IMR-90 (cell line): ENCODE data around the gene TOMM7. TPM values are rescaled to one million over a fixed set of nuclear protein-coding genes. Genes with fewer than 3 reads are reported as not detected.

Source experiments
- ATAC-seq: fragments of 200-7000 bp; cut with Tn5 transposase; 2 replicates; pipeline ENCODE4 v1.9.1; 2020; ENCODE audit warnings: low read depth, mild to moderate bottlenecking, moderate library complexity
- BruUV-seq: library from RNA; stranded (reverse); fragments of 400-500 nt; replicated peaks from 2 replicates; lab custom pipeline; 2021; lab: Mats Ljungman, UMichigan
- CTCF ChIA-PET: fragments of 300-600 bp; formaldehyde crosslinking; extraction: SDS; loops from one replicate; lab custom pipeline; 2021; ENCODE audit warnings: antibody characterized with exemption; lab: Yijun Ruan, JAX
- POLR2A ChIA-PET: fragments of 300-600 bp; sonication (Branson Sonifier 250); formaldehyde crosslinking; loops from one replicate; lab custom pipeline; 2022; ENCODE audit warnings: antibody characterized with exemption; ENCODE audit not compliant: unreplicated experiment; lab: Charles Lee
- DNase-seq: peaks from one replicate; pipeline ENCODE4 v3.0.0; 2013
- H2AFZ ChIP-seq: replicated peaks from 2 replicates; pipeline ENCODE3; 2013; ENCODE audit warnings: low read length, mild to moderate bottlenecking; ENCODE audit not compliant: poor library complexity
- H2AK5ac ChIP-seq: 2 replicates; pipeline ENCODE4 v1.6.1; 2013; ENCODE audit warnings: low read depth, low read length, inconsistent platforms
- H2AK9ac ChIP-seq: replicated peaks from 2 replicates; pipeline ENCODE3; 2013; ENCODE audit warnings: mild to moderate bottlenecking, low read depth, low read length, moderate library complexity; ENCODE audit not compliant: poor library complexity
- H2BK120ac ChIP-seq: 2 replicates; pipeline ENCODE4 v1.6.1; 2013; ENCODE audit warnings: low read depth, low read length, inconsistent platforms
- H2BK15ac ChIP-seq: 3 replicates; pipeline ENCODE4 v1.6.1; 2013; ENCODE audit warnings: low read depth, low read length, inconsistent platforms
- H2BK20ac ChIP-seq: 2 replicates; pipeline ENCODE4 v1.6.1; 2013; ENCODE audit warnings: low read depth, mild to moderate bottlenecking, inconsistent platforms, low read length, moderate library complexity
- H2BK5ac ChIP-seq: 2 replicates; pipeline ENCODE4 v1.6.1; 2013; ENCODE audit warnings: mild to moderate bottlenecking, low read depth, low read length, inconsistent platforms; ENCODE audit not compliant: poor library complexity, severe bottlenecking
- H3K14ac ChIP-seq: replicated peaks from 2 replicates; pipeline ENCODE4 v1.6.1; 2013; ENCODE audit warnings: low read depth, low read length, inconsistent platforms
- H3K18ac ChIP-seq: 2 replicates; pipeline ENCODE4 v1.6.1; 2013; ENCODE audit warnings: low read depth, low read length, control low read depth
- H3K23ac ChIP-seq: 2 replicates; pipeline ENCODE4 v1.6.1; 2013; ENCODE audit warnings: low read depth, low read length, inconsistent platforms
- H3K27ac ChIP-seq: 2 replicates; pipeline ENCODE4 v1.5.1; 2013; ENCODE audit warnings: mild to moderate bottlenecking, control low read depth, low read length; ENCODE audit not compliant: insufficient read depth
- H3K27me3 ChIP-seq: 2 replicates; pipeline ENCODE4 v1.6.1; 2013; ENCODE audit warnings: low read length; ENCODE audit not compliant: control insufficient read depth, insufficient read depth
- H3K36me3 ChIP-seq: 2 replicates; pipeline ENCODE4 v1.6.1; 2013; ENCODE audit warnings: low read length, mixed read lengths; ENCODE audit not compliant: control insufficient read depth, insufficient read depth
- H3K4ac ChIP-seq: 2 replicates; pipeline ENCODE4 v1.6.1; 2013; ENCODE audit warnings: low read depth, low read length, inconsistent platforms
- H3K4me1 ChIP-seq: 2 replicates; pipeline ENCODE4 v1.6.1; 2013; ENCODE audit warnings: low read length, mixed read lengths; ENCODE audit not compliant: control insufficient read depth, insufficient read depth
- H3K4me2 ChIP-seq: 2 replicates; pipeline ENCODE4 v1.6.1; 2013; ENCODE audit warnings: low read depth, mild to moderate bottlenecking, control low read depth, low read length, moderate library complexity
- H3K4me3 ChIP-seq: 2 replicates; pipeline ENCODE4 v1.5.1; 2013; ENCODE audit warnings: low read depth, mild to moderate bottlenecking, control low read depth, low read length, moderate library complexity; ENCODE audit not compliant: insufficient read depth
- H3K56ac ChIP-seq: 2 replicates; pipeline ENCODE4 v1.6.1; 2013; ENCODE audit warnings: low read length, inconsistent platforms; ENCODE audit not compliant: insufficient read depth; ENCODE audit errors: extremely low read depth
- H3K79me1 ChIP-seq, 2 experiments: 2 replicates each; pipeline ENCODE4 v1.6.1; 2013; ENCODE audit warnings: low read length in 2 of 2, inconsistent platforms in 1 of 2, low read depth in 1 of 2
- H3K9ac ChIP-seq: 2 replicates; pipeline ENCODE4 v1.6.1; 2013; ENCODE audit warnings: low read depth, low read length, control low read depth
- H3K9me1 ChIP-seq: 2 replicates; pipeline ENCODE4 v1.6.1; 2013; ENCODE audit warnings: low read length, inconsistent platforms; ENCODE audit not compliant: insufficient read depth
- H3K9me3 ChIP-seq: 2 replicates; pipeline ENCODE4 v1.6.1; 2013; ENCODE audit warnings: low read length; ENCODE audit not compliant: control insufficient read depth, insufficient read depth
- H4K20me1 ChIP-seq: 2 replicates; pipeline ENCODE4 v1.6.1; 2013; ENCODE audit warnings: low read length, inconsistent platforms; ENCODE audit not compliant: insufficient read depth
- H4K5ac ChIP-seq: 2 replicates; pipeline ENCODE4 v1.6.1; 2013; ENCODE audit warnings: mild to moderate bottlenecking, low read depth, low read length, control low read depth
- H4K8ac ChIP-seq, 2 experiments: 2 replicates each; pipeline ENCODE4 v1.6.1; 2013; ENCODE audit warnings: low read depth in 2 of 2, low read length in 2 of 2, control low read depth in 1 of 2, inconsistent platforms in 1 of 2
- H4K91ac ChIP-seq: 2 replicates; pipeline ENCODE4 v1.6.1; 2013; ENCODE audit warnings: low read depth, low read length, inconsistent platforms; ENCODE audit not compliant: insufficient read depth
- BHLHE40 ChIP-seq: fragments of 150-350 bp; IDR thresholded peaks from 2 replicates; pipeline ENCODE4 v1.6.1; 2016; ENCODE audit warnings: mild to moderate bottlenecking, low read depth, low read length
- RAD21 ChIP-seq: IDR thresholded peaks from 2 replicates; pipeline ENCODE4 v1.6.1; 2012; ENCODE audit warnings: low read length, improper control_type of control experiment
- WGBS, 2 experiments: methylation state at CpG; one replicate each; pipeline versions ENCODE4 v1.1.5 to v1.1.7; 2013; ENCODE audit warnings: missing lambda C conversion rate in 2 of 2; ENCODE audit not compliant: insufficient read length in 1 of 2; ENCODE audit errors: extremely low coverage in 2 of 2; 5-methylcytosine and 5-hydroxymethylcytosine counted together
- dilution Hi-C: fragments of 300-500 bp; cut with HindIII; formaldehyde crosslinking; loops from one replicate; pipeline ENCODE4 v1.14.3; 2018; ENCODE audit warnings: low sequenced_read_pairs; ENCODE audit not compliant: unreplicated experiment
- in situ Hi-C: fragments of 300-500 bp; cut with MboI; formaldehyde crosslinking; loops from 3 replicates; pipeline ENCODE4 v1.14.3; 2019; ENCODE audit warnings: low sequenced_read_pairs, inconsistent platforms, mixed read lengths
- intact Hi-C: fragments of 100-400 bp; cut with micrococcal nuclease; formaldehyde crosslinking; loops from 2 replicates; pipeline ENCODE4 v1.10.0; 2022
- polyA plus RNA-seq, 3 experiments: library from polyadenylated mRNA; depleted of rRNA; stranded (reverse); fragments of >200 nt; gene quantifications; 2 replicates each; pipeline ENCODE4 v1.2.3, GENCODE V29; 2012; ENCODE audit warnings: low replicate concordance in 1 of 3
- total RNA-seq: library from RNA; depleted of rRNA; stranded (reverse); fragments of >200 nt; gene quantifications from 2 replicates; pipeline ENCODE4 v1.2.3, GENCODE V29; 2012

Gene TOMM7
- total and polyA plus RNA-seq, 2 of the 4 experiments (the other 2 are of a cell fraction), result 67.2 to 727 TPM

DNA sequence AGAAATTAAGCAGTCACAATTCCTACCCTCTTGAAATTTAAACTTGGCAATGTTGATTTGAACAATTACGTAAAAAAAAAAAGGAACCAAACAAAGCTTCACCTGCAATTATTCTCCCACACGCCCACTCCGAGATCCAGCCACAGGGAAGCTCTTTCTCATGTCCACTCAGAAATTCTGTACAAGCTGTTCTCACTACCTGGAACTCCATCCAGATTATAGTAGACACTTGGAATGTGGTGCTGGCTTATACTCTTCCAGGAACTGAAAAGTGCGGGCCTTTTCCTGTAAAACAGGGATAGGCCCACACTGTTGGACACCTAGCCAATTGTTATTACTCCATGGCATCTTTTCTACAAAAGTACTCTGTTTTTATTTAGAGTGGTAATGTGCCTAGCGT lies 20.3 kb upstream of the TOMM7 start:
- POLR2A ChIA-PET, result interaction anchor here (0.7 kb wide), 1 partner anchor 12 kb away, joined by 5 read pairs; no protein-coding TSS in a partner anchor
- in situ Hi-C loops, result no loop called here

More for the DNA sequence above, 20.3 kb upstream of the TOMM7 start:
- intact Hi-C loops, result no loop called here
- H4K91ac ChIP-seq, result no peak overlapping the region
- ATAC-seq (no peak), DNase-seq (no peak)
- H3K23ac ChIP-seq, result no peak overlapping the region
- dilution Hi-C loops, result no loop called here
- peaks cover 4% of the 10 kb centered on the region; the same call in 1 of the 2 replicates for H3K9me3 ChIP-seq
- H3K4me2 ChIP-seq, result no peak overlapping the region
- no peak overlapping the region for H3K4me3 ChIP-seq
- no peak overlapping the region for H2AFZ ChIP-seq
- H3K56ac ChIP-seq, result no peak overlapping the region
- H3K9me1 ChIP-seq, result 0 out of 2 replicates have a peak, but pooled peaks cover 3% of the 10 kb centered on the region
- H2AK5ac ChIP-seq, result no peak overlapping the region
- no peak overlapping the region for H4K5ac ChIP-seq
- H2BK15ac ChIP-seq, result no peak overlapping the region
- no peaks in the 10 kb centered on the region for H3K36me3 ChIP-seq
- no peaks in the 10 kb centered on the region for H4K20me1 ChIP-seq
- H4K8ac ChIP-seq, result no peak overlapping the region
- WGBS, 2 experiments, result no CpG with 5 or more reads among the region's 5 CpGs
- CTCF ChIA-PET, result interaction anchor here (0.6 kb wide), 1 partner anchor 11 kb away, joined by 4 read pairs; no protein-coding TSS in a partner anchor
- H2BK120ac ChIP-seq, result no peak overlapping the region
- TF ChIP-seq BHLHE40 (no peak), RAD21 (no peak)
- no peak overlapping the region for H3K14ac ChIP-seq
- no peak overlapping the region for H3K9ac ChIP-seq
- no peak overlapping the region for H2AK9ac ChIP-seq
- H3K27me3 ChIP-seq, result no peaks in the 10 kb centered on the region
- no TSS peak for BruUV-seq
- H2BK20ac ChIP-seq, result no peak overlapping the region
- peaks cover 4% of the 10 kb centered on the region for H3K4me1 ChIP-seq
- no peaks in the 10 kb centered on the region for H3K79me1 ChIP-seq
- no peak overlapping the region for H3K4ac ChIP-seq
- no peak overlapping the region for H2BK5ac ChIP-seq
- H3K27ac ChIP-seq, result no peak overlapping the region
- H3K18ac ChIP-seq, result no peak overlapping the region
